ENCODE measurements around the gene DOC2A.
"Not testable (repeated sequence)": the region's sequence is repeated elsewhere in the genome, so short reads cannot be mapped to it uniquely, and the experiment has no call there.

Gene DOC2A

DNA sequence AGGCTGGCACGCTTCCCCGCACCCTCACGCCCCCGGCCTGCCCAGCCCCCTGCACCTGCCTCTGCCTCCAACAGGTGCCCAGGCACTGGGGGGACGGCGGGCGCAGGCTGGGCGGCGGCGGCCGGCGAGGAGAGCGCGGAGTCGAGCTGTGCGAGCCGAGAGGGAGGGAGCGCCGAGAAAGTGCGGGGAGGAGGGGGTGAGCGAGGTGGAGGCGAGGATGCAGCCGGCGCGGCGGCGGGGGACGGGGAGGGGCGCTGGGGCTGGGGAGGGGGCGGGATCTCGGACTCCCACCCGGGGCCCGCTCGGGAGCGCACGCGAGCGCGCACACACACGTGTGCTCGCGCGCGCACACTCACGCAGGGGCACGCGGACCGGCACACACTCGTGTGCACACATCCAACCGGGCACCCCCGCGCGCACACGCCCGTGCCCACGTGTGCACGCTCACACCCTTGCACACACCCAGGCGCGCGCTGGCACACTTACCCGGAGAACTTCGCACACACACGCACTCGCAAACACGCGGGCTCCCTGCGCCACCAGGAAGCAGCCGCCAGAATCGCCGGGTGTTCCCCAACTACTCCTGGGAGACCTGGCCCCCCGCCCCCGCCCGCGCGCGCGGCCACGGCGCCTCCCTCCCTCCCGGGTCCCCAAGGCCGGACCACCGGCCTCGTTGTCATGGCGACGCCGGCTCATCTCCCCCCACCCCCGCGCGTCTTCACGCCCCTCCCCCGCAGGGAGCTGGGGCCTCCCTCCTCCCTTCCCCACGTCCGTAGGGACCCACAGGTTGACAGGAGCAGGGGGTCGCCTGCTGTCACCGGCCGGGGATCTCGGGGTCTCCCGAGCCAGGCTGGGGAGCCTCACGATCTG, at the start of gene DOC2A:
DOC2A (minus strand) TSS at position 184 of the 870 bp plus-strand sequence. CDS start 805 bp downstream, outside the sequence.
- DNase-seq = no peak

DNA sequence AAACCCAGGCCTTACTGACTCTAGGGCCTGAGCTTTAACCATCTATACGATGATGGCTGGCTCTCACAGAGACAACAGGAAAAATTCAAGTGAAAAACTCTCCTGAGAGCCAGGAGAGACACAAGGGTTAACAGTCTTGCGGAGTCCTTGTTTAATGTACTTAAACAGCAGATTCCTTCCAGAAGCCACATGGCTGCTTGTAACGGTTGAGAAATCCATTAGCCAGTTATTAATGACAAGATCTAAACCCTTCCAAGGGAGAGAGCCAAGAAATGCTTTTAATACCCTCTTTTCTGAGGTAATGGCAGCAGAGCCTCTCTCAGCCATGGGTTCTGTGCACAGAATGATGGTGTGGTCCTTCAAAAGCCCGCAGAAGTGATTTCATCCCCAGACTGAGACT, 49.5 kb upstream of the DOC2A start:
- no peak for DNase-seq

DNA sequence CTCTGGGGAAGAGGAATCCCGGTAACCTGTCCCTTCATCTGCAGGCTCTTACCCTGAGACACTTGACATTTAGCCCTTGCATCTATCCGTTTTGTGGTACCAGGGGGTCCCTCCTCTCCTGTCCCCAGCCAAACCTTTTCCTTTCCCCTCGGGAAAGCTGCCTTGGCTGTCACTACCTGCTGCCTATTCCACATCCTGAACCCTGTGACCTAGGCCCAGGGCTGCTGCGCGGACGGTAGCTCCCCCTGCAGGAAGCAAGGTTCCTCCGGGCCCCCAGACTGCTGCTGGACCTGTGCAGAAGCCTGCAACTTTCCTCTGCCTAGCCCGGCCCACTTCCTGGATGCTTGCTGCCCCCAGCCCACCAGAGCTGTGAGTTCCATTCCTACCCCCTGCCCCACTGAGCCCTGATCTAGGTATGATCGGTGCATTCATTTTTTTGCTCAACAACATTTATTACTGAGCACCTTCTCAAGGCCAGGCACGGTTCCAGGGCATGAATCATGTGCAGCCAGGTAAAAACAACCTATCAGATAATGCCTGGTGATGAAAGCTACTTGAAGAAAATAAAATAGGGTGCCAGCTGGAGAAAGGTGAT, 44.2 kb upstream of the DOC2A start:
- peak; percentile 39 for DNase-seq

DNA sequence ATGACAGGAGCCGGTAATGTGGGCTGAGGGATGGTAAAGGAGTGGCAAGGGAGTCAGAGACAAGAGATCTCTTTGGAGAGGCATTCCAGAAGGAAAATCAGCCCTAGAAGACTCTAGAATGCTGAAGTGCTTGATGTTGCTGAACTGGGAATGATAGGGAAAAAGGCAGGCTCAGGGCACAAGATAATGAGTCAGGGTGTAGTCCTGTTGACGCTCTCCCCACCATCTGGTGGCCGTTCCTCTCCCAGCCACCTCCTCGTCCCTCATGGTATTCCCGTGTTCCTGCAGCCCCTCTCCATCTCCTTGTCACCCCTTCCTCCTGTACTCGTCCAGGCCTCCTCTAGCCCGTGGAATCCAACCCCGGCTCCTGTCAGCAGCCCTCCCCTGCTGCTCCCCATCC, 43.6 kb upstream of the DOC2A start:
- no peak for DNase-seq

DNA sequence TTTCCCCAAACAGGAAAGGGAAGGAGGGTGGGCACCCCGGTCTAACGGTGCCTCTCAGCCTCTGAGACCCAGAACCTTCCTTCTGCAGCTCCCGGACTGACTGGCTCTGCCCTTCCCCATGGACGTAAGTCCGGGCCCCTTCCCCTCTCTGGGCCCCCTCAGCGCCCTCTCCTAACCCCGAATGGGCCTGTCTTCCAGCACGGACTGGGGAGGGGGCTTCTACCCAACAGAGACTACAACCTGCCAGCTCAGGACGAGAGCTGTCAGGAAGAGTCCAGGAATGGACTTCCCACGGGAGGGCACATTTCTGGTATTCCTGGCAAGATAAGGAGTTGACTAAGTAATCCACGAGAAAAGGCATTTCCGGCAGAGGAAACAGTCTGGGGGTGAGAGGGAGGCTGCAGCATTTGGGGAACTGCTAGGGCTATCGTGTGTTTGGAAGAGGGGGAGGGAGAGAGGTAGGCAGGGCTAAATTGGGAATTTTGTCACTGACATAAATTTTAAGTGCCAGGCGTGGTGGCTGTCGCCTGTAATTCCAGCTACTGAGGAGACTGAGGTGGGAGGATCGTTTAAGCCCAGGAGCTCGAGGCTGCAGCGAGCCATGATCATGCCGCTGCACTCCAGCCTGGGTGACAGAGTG, 42.7 kb upstream of the DOC2A start:
- DNase-seq = no peak

DNA sequence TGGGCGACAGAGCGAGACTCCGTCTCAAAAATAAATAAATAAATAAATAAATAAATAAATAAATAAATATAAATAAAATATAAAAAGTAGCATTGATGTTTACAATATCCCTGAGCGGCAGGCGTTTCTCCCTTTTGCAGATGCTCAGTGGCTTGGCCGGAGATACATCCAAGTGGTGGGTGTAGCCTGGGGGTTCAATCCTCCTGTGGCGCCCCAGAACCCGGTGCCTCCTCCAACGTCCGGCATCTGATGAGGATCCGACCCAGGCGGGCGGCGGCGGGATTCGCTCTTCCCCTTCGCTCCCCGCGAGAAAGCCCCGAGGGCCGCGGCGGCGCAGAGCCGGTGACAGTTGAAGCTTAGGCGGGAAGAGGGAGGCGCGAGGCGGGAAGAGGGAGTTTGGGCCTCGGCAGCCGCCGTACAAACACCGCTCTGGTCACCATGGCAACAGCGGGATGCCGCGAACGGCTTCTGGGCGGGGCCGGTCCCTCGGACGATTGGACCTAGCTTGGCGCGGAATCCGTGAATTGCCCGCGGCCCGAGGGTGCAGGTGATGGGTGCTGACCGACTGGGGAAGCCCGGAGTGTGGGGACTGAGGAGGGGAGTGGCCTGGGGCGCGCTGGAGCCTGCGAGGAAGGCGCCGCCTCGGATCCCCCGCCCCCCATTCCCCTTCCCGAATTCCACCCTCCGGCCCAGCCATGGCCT, 42.0 kb upstream of the DOC2A start:
- DNase-seq = peak; percentile 88

DNA sequence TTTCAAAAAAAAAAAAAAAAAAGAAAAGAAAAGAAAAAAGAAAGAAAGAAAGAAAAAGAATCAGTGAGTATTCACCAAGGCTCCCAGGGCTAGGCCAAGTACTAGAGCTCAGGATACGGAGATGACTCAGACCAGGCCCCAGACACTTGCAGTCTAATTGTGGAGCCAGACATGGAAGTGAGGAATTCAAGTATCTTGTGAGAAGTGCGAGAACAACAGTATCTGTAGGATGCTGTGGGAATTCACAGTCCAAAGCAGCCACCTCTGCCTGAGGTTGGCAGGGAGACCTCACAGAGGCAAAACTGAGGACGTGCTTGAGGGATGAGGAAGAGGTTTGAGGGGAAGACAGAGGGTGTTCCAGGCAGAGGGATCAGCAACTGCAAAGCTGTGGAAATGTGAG, 40.7 kb upstream of the DOC2A start:
- DNase-seq = no peak

DNA sequence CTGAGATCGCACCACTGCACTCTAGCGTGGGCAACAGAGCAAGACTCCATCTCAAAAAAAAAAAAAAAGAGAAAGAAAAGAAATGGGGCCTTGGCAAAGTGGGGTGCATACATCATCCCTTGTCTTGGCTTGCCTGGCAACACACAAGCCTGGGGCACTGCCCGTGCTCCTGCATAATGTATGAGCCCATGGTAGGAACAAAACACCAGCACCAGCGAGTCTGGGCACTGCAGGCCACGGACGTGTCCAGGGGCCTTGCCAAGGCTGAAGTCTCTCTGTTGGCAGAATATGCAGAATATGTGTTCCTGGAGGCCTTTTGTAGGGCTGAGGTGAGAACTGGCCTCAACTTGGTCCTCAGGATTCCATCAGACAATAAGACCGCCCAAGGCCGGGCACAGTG, 39.0 kb upstream of the DOC2A start:
- DNase-seq = no peak

DNA sequence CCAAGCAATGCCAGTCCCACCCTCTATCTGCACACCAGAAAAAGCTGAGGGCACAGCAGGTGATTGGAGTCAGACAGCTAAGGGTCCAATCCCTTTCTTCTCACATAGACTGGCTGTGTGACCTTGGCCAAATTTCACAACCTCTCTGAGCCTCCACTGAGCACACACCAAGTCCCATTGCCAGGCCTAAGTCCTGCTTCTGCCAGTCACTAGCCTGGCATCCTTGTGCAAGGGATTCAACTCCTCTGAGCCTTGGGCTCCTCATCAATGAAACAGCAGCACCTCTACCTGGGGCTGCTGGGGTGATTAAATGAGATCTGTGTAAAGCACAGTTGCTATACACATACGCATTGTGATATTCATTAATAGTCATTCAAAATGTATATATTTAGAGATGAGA, 35.8 kb upstream of the DOC2A start:
- DNase-seq = no peak

DNA sequence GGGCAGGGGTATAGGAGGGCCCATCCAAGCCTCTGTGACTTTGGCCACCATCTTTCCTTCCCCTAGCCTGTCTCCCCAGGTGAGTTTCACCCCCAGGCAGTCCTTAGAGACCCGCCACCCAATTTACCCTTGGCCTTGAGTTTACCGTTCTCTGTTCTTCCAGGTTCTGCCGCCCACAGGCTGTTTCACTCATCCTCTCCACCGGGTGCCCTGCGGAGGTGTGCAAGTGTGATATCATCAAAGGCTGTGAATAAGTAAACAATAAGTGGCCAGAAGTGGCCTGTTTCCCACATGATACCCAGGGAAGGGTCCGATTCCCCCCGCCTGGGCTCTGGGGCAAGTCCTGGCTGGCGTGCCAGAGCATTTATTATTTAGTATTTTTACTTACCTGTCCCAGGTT, 35.4 kb upstream of the DOC2A start:
- DNase-seq = no peak

DNA sequence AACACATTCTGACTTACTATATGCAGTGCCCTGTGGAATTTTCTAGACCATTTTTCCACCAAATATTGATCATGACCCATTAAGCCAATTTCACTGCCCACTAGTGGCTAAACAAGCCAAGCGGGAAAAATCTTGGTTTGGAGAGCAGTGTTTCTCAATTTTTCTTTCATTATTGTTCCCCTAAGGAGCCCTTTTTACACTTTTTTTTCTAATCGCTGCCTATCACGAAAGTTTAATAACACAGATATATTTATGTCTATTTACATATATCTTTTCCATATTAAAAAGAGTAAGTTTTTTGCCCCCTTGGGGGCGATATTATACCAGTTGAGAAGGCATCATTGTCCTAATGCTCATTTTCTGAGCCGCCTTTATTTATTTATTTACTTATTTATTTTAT, 31.0 kb upstream of the DOC2A start:
- DNase-seq = no peak

DNA sequence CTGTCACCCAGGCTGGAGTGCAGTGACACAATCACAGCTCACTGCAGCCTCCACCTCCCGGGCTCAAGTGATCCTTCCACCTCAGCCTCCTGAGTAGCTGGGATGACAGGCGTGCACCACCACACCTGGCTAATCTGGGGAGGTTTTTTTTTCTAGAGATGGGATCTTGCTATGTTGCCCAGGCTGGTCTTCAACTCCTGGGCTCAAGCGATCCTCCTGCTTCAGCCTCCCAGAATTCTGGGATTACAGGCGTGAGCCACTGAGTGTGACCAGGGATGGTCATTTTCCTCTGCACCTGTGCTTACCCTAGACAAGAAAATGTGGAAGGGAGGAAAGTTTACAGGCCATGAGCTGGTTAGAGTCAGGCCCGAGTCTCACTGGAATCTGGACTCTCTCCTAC, 29.9 kb upstream of the DOC2A start:
- DNase-seq = not testable (repeated sequence)

DNA sequence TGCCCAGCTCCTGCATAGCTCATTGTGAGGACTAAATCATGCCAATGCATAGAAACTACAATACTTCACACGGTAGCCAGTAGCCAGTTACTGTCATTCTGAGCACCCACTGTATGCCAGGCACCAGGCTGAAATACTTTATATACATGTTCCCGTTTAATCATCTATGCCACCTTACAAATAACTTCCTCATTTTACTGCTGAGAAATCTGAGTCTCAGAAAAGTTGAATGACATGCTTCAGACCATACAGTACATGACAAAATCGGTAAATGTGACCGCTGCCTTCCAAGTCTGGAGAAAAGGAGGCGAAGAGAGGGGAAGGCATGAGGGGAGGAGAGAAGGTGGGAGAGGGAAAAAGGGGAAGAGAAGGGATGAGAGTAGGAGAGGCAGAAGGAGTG, 29.4 kb upstream of the DOC2A start:
- no peak for DNase-seq

DNA sequence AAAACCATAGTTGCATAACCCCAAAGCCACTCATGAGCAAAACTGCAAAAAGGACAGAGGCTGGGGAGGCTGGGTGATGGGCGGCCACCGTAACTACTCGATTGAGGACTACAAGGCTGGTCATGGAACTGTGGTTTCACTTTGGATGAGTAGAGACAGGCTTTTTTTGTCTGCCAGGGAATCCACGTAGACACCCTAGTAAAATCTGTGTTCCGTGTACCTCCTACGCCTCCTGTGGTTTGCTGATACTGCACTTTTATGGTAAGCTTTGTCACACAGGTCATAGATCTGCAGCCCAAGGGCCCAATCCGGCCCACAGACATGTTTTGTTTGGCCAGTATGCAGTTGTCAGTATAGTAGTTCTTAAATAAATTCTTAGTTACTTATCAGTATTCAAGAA, 22.4 kb upstream of the DOC2A start:
- DNase-seq = no peak

DNA sequence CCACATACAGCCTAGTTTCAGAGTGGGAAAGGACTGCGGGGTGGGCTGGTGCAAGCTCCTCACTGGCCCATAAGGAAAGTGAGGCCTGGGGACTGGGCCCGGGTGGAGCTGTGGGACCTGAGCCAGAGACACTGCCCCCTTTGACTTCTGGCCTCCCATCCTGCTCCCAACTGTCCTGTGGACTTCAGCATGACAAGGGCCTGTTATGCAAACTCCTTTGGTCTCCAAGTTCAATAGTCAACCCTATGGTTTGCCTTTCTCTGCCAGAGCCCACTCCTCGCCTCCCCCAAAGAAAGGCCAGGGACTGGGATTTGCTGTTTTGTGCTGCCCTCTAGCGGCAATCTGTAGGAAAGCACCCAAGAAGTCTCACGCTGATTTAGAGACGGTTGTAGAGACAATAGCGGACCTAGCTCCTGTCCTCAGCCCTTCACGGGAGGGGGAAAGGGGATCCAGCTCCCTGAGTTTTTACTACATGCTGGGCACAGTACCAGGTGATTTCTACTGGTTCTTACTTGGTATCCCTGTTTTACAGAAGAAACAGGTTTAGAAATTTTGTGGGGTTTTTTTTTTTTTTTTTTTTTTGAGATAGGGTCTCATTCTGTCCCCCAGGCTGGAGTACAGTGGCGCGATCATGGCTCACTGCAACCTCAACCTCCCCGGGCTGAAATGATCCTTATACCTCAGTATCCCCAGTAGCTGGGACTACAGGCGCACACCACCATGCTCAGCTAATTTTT, 21.4 kb upstream of the DOC2A start:
- DNase-seq = peak; percentile 59

DNA sequence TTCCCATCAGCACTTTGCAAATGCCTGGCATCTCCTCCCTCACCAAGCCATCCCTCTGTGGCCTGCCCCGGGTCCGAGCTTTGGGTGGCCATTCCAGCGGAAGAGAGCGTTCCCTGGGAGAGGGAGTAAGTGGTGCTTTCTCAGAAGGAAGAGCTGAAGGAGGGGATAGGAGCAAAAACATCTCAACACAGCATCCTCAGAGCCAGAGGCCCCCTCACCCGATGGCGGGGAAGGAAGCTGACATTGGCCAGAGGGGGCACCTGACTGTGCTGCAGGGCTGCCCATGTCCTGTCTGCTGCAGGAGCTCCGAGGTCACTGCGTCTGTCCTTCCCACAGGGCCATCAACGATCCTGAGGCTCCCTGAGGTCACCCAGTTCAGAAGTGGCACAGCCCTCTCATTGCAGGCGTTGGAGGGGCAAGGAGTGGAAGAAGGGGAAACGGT, 20.7 kb upstream of the DOC2A start:
- DNase-seq = no peak

DNA sequence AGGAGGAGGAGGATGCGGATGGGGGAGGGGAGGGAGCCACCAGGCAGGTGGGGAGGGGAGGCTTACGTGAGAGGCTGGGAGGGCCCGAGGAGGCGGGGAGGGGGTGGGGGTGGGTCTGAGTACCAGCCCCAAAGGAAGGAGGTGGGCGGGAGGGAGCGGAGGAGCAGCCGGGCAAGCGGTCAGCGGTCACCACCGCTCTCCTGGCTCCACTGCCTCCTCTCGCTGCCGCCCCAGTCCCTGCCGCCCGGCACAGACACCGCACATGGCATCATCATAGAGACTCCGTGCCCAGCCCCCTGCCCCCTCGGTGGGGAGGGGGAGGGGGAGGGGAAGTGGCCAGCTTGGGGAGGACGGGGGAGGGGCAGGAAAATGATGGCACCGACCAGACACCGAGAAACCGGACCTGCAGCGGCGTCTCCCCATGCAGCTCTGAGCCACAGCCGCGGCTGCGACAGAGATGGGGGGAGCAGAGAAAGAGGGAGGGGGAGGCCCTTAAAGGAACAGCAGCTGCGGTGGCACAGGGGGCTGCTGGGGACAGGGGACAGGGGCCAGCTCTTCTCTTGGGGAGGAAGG, 20.1 kb upstream of the DOC2A start, which contains the start of gene TLCD3B:
TLCD3B (minus strand) TSS at position 431 of the 573 bp plus-strand sequence. CDS start 744 bp downstream, outside the sequence.
- DNase-seq = no peak

DNA sequence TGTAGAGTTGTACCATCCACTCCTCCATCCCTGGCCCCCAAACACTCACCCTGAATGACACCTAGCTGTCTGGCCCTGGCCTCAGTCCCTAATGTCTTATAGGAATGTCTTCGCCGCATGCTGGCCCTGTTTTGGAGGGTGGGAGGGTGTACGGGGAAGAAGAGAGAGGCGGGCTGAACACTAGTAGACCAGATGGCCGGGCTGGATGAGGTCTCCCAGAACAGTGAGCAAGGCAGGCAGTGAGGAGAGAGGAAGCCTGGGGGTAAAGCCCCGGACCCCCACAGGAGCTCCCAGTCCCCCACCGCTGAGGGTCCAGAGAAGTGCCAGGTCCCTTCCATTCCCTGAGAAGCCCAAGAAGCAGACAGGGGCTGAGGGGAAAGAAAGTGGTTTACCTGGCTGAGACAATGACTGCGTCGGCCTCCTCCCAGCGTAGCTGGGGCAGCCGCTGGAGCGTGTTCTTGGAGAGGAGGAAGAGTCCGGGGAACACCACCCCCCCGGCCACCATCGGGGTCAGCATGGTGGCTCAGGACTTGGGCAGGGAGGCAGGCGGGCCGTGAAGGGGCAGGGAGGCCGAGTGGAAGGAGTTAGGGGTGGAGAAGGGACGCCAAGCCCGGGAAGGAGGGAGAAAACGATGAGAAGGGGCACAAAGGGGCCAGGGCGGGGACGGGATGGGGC, 19.3 kb upstream of the DOC2A start:
- DNase-seq = no peak

DNA sequence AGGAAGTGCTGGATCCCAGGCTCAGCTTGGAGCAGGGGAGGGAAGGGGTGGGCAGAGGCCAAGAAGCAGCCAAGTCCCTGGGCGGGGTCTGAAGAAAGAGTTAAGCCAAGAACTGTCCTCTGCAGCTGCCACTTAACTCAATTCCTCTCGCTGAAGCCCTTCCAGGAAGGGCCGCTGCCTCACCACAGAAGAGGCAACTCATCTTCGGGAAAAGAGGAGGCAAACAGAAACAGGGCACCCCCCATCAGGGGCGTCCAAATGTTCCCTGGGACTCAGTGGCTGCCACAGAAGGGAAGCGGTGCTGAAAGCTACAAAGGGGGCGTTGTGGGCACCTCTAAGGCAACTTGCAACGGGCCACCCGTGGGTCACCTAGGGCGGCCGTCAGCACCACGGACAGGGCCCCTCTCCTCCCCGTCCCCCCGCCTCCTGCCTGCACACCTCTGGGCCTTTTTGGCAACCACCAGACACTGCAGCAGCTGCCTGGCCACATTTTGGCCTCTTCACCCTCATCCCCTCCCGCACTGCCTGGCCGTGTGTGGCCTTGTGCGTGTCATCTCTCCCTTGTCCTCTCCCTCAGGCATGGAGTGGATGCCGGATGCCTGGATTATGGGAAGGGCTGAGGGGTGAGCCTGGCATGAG, 17.7 kb upstream of the DOC2A start:
- DNase-seq = no peak

DNA sequence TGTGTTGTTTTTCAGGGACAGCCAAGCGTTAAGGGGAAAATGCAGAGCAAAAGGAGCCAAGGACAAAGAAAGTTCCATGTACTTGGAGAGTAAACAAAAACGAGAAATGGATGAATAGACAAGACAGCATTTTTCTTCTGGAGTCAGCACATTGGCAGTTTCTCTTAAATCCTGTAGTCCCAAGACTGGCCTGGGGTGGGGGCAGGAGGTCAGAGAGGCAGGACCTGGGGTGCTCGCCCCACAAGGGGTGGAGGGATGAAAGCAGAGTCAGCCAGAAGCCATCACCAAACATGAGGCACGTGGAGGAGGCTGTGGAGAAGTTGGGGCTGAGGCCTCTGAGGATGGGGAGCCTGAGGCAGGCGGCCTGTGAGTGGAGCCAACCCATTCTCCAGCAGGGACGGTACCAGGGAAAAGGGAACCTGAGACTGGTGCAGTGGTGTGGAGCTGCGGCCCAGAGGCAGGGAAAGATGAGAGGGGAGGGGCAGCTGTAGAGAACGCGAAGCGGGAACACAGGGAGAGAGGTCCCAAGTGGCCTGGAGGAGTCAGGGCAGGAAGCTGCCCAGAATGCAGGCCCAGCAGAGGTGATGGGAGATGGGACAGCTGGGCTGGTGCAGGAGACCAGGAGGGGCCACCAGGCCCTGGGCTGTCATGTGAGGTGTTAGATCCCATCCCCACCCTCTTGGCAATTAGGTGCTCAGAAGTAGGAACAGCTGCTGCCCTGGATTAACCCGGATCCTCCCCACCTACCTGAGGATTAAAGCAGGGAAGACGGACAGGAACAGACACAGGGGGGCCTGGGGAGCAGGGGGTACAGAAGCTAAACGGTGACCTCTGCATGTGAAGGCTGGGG, 17.0 kb upstream of the DOC2A start:
- DNase-seq = no peak

Data from CD4-positive, alpha-beta T cell treated with Interleukin-15 for 1 hour (primary cell).